Cardiac muscle cell (in vitro differentiated cells and primary cell): ENCODE data around the gene SNX25. TPM values are rescaled to one million over a fixed set of nuclear protein-coding genes. Genes with fewer than 3 reads are reported as not detected.

Source experiments
- DNase-seq, 2 donors: peaks; one replicate each; pipeline versions ENCODE4 v3.0.0 to v3.0.0-alpha.2; 2010 to 2017; ENCODE audit warnings: low read depth in 1 of 2, low spot score in 1 of 2
- H3K27ac ChIP-seq: fragments of 200-600 bp; sonication (generic); 2 replicates; pipeline ENCODE4 v1.5.1; 2016
- H3K27me3 ChIP-seq: fragments of 200-600 bp; sonication (generic); 2 replicates; pipeline ENCODE4 v1.6.0; 2016; ENCODE audit warnings: control low read depth
- H3K36me3 ChIP-seq: fragments of 200-600 bp; sonication (generic); 2 replicates; pipeline ENCODE4 v1.5.1; 2016; ENCODE audit warnings: control low read depth
- H3K4me1 ChIP-seq: fragments of 200-600 bp; sonication (generic); 2 replicates; pipeline ENCODE4 v1.8.1; 2017; ENCODE audit warnings: low read depth, mild to moderate bottlenecking, mixed run types
- H3K4me3 ChIP-seq: fragments of 200-600 bp; sonication (generic); 2 replicates; pipeline ENCODE4 v1.5.1; 2016; ENCODE audit warnings: mild to moderate bottlenecking
- H3K9me3 ChIP-seq: fragments of 200-600 bp; sonication (generic); 2 replicates; pipeline ENCODE4 v1.5.1; 2017; ENCODE audit warnings: low read depth, mild to moderate bottlenecking, control low read depth
- polyA plus RNA-seq: library from polyadenylated mRNA; unstranded; fragments of >200 nt; fragmentation: Nextera tagmentation; extraction: Ambion mirVana; gene quantifications from 2 replicates; pipeline ENCODE4 v1.2.1, GENCODE V29; 2016
- total RNA-seq: library from RNA; depleted of rRNA; stranded (reverse); fragments of >200 nt; gene quantifications from 2 replicates; pipeline ENCODE4 v1.2.3, GENCODE V29; 2016
- TF ChIP-seq, protein P1 (sequence below): IDR thresholded peaks from 2 replicates; pipeline ENCODE4 v1.5.1; 2012; ENCODE audit warnings: low read depth, mild to moderate bottlenecking, low read length

Gene SNX25
- total and polyA plus RNA-seq, 2 experiments from 2014 or later: 19.7 to 20.9 TPM

DNA sequence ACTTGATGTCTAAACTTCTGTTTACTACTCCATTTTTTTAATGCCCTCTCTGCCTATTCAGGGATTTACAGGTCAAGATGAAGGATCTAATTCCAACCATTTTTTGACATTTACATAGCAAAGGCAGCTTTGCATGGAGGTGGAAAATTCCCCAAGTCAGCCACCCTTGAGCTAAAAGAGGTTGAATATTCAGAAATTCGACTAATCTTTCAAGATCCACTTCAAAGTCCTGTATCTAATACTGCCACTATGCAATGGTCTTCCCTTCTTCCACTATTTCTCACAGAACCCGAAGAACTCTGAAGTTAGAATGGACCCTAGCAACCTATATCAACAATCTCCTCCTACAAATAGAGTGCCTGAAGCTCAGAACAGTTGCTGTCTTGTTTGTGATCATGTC lies 27.2 kb upstream of the SNX25 start:
- Histone ChIP-seq H3K4me1 (no peaks in the 10 kb centered on the region), H3K4me3 (no peak overlapping the region), H3K36me3 (no peaks in the 10 kb centered on the region), H3K9me3 (no peaks in the 10 kb centered on the region), H3K27me3 (no peaks in the 10 kb centered on the region), H3K27ac (no peak overlapping the region)
- TF ChIP-seq, protein P1, sequence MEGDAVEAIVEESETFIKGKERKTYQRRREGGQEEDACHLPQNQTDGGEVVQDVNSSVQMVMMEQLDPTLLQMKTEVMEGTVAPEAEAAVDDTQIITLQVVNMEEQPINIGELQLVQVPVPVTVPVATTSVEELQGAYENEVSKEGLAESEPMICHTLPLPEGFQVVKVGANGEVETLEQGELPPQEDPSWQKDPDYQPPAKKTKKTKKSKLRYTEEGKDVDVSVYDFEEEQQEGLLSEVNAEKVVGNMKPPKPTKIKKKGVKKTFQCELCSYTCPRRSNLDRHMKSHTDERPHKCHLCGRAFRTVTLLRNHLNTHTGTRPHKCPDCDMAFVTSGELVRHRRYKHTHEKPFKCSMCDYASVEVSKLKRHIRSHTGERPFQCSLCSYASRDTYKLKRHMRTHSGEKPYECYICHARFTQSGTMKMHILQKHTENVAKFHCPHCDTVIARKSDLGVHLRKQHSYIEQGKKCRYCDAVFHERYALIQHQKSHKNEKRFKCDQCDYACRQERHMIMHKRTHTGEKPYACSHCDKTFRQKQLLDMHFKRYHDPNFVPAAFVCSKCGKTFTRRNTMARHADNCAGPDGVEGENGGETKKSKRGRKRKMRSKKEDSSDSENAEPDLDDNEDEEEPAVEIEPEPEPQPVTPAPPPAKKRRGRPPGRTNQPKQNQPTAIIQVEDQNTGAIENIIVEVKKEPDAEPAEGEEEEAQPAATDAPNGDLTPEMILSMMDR: no peak
- no peak for DNase-seq

DNA sequence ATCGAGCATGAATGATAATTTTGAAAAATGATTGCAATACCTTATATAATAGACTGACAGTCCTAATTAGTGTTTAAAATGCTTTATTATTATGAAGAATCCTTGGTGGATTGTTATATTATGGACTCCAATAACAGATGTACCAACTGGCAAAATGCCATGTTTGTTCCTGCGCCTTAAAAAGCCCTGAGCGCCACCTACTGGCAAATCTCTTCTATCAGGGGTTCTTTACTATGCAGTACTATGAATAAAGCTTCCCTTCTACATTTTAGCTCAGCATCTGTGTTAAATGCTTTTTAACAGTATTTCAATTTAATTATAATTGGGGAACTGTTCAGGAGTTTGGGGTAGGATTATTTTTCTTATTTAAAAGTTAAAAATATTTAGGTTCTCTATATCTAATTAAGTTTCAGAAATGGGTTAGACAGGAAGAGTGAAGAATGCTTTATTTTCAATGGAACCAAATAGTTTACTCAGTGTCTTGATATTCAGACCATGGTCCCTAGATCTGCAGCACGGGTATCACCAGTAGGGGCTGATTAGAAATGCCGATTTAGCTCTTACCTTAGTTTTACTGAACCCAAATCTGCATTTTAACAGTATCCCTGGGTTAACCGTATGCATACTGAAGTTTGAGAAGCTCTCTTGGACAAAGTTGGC lies 25.6 kb upstream of the SNX25 start:
- peak overlapping the region; percentile 38 for H3K27ac ChIP-seq
- H3K36me3 ChIP-seq: peaks cover 3% of the 10 kb centered on the region
- no peaks in the 10 kb centered on the region for H3K4me1 ChIP-seq
- DNase-seq: peak; percentile 95 to 97
- no peaks in the 10 kb centered on the region for H3K9me3 ChIP-seq
- H3K27me3 ChIP-seq: no peaks in the 10 kb centered on the region
- no peak overlapping the region for H3K4me3 ChIP-seq
- TF ChIP-seq, protein P1: peak; percentile 85

DNA sequence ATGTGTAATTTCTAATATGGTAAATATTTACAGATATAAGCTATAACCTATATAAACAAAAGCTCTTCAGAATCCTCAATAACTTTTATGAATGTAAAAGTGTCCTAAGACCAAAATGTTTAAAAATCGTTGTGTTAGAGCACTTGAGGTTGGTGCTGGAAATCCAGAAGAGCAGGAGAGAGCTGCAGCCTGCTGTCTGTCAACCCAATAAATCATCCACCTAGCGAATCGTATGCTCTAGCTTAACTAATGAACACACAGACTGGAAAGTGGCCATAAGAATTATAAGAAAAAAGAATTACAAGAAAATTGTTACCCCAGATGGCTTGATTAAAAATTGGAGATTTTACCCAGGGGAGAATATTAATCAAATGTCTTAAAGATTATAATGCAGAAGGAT lies 22.6 kb upstream of the SNX25 start:
- TF ChIP-seq, protein P1: no peak
- Histone ChIP-seq H3K27ac (no peak overlapping the region), H3K4me3 (no peak overlapping the region), H3K36me3 (peaks cover 21% of the 10 kb centered on the region), H3K9me3 (no peaks in the 10 kb centered on the region), H3K4me1 (no peaks in the 10 kb centered on the region), H3K27me3 (no peaks in the 10 kb centered on the region)
- DNase-seq: no peak

DNA sequence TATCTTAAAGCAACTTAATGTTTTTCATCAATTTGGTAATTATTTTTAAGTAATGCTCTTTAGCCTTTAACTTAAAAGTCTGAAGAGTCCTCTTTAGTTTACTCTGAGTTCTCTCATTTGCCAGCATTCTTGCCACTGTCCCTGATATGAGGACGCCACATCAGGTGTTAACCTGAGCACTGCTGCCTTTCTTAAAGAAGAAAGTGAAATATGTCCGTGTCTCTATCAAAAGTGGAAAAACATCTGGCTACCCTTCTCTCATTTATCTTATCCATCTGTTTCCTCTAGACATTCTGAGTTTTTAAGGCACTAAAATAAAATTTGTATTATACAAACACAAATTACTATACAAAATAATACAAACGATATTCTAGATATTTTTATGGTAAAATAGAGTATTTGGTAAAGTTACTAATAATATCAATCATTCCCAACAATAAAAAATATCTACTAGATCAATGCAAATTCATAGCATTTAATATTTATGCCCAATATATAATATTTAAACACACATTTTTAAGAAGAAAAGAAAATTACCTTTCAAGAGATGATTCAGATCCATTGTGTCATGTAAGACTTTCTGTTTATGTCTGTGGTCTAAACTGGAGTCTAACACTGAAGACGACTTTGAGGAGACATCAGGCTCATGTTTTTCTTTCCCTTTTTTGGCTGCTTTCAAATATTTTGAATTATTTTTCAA lies 19.6 kb upstream of the SNX25 start:
- H3K27me3 ChIP-seq: no peaks in the 10 kb centered on the region
- no peak for DNase-seq
- H3K27ac ChIP-seq: no peak overlapping the region
- H3K36me3 ChIP-seq: peaks cover 21% of the 10 kb centered on the region
- no peaks in the 10 kb centered on the region for H3K9me3 ChIP-seq
- TF ChIP-seq, protein P1: no peak
- no peak overlapping the region for H3K4me3 ChIP-seq
- no peaks in the 10 kb centered on the region for H3K4me1 ChIP-seq

DNA sequence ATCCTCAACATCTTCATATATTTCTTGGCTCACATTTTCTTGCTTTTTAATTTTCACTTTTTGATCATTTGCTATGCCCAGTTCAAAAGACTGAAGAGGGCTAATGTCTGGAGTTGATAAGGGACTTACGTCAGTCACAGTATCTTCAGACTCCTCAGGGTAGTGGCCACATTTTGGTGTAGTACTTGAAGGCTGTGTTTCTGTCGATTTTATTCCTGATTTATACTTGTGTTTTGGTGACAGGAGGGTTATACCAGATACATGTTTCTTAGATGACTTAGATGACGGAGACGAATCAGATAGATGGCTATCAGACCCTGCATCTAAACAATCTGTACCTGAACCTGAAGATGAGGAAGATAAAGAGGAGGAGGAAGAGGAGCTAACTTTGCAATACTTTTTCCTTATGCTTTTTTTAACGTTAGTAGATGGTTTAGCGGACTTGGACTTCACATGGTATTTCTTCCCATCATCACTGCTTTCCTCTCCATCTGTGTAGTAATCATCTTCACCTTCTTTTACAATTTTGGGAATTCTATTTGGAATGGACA lies 19.0 kb upstream of the SNX25 start:
- H3K4me3 ChIP-seq: no peak overlapping the region
- TF ChIP-seq, protein P1: no peak
- no peaks in the 10 kb centered on the region for H3K4me1 ChIP-seq
- no peak for DNase-seq
- H3K27me3 ChIP-seq: no peaks in the 10 kb centered on the region
- no peak overlapping the region for H3K27ac ChIP-seq
- H3K9me3 ChIP-seq: no peaks in the 10 kb centered on the region
- peaks cover 21% of the 10 kb centered on the region for H3K36me3 ChIP-seq
